ENCODE results near the gene MMD.

MMD gene

GRCh38 chr17:55418369-55419268 lies 3.0 kb downstream of the MMD start:
- peaks cover 6% of the 10 kb centered on the region; the same call in 1 of the 2 replicates for H3K79me2 ChIP-seq (ENCODE audit: insufficient read depth, low read length)
- peaks cover 3% of the 10 kb centered on the region; the same call in 1 of the 2 replicates for H3K36me3 ChIP-seq (ENCODE audit: low read length)
- H3K9me3 ChIP-seq (ENCODE audit: insufficient read depth, low read length): no peaks in the 10 kb centered on the region
- H3K27ac ChIP-seq (ENCODE audit: low read depth, low read length): no peak overlapping the region
- H3K4me3 ChIP-seq (ENCODE audit: insufficient read depth, low read length, poor library complexity, severe bottlenecking): no peak overlapping the region
- TF ChIP-seq EZH2phosphoT487 (conservative IDR thresholded peaks at IDR 0.05; ENCODE audit: low read length) (no peak), CTCF (IDR thresholded peaks at IDR 0.05; ENCODE audit: insufficient read depth, low read length, poor library complexity, severe bottlenecking) (no peak)
- H3K27me3 ChIP-seq (ENCODE audit: low read length): no peaks in the 10 kb centered on the region
- H3K9me2 ChIP-seq (replicated peaks; ENCODE audit: insufficient read depth, low read length): no peaks in the 10 kb centered on the region
- H3F3A ChIP-seq (ENCODE audit: insufficient read depth): peaks cover 9% of the 10 kb centered on the region
- no peaks in the 10 kb centered on the region; the same call in 1 of the 2 replicates for H4K20me1 ChIP-seq (ENCODE audit: low read depth, low read length)
- no peak overlapping the region for H2AFZ ChIP-seq (ENCODE audit: low read depth, low read length, severe bottlenecking)
- H3K4me2 ChIP-seq (ENCODE audit: low read depth, low read length, poor library complexity, severe bottlenecking): no peak overlapping the region
- H3K9ac ChIP-seq (ENCODE audit: low read length): no peak overlapping the region

DNA sequence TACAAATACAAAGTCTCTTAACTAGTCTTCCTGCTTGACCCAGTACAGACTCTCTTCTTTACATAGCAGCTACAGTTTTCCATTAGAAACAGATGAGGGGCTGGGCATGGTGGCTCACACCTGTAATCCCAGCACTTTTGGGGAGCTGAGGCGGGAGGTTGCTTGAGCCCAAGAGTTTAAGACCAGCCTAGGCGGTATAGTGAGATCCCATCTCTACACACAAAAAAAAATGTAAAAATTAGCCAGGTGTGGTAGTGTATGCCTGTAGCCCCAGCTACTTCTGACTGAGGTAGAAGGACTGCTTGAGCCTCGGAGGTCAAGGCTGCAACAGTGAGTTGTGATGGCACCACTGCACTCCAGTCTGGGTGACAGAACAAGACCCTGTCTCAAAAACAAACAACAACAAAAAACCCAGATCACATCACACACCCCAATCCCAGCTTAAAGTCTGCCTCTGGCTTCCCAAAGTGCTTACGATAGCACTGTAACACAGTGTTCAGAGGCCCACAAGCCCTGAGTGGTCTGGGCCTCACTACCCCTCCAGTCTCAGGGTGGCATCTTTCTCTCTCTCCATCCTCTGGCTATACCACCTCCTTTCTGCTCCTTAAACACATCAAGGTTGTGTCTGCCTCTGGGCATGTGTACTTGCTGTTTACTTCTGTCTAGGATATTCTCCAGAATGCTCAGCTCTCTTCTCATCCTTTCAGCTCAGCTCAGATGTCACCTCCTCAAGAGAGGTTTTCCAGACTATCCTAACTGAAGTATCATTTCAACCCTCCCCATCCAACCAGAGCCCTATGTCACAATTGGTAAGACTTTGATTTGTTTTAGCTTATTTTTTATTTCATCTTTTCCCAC lies 4.0 kb downstream of the MMD start:
- H3K36me3 ChIP-seq (ENCODE audit: low read length): peaks cover 9% of the 10 kb centered on the region; the same call in 1 of the 2 replicates
- H3K4me2 ChIP-seq (ENCODE audit: low read depth, low read length, poor library complexity, severe bottlenecking): no peak overlapping the region
- peaks cover 9% of the 10 kb centered on the region for H3F3A ChIP-seq (ENCODE audit: insufficient read depth)
- H3K9me3 ChIP-seq (ENCODE audit: insufficient read depth, low read length): no peaks in the 10 kb centered on the region
- no peaks in the 10 kb centered on the region; the same call in 1 of the 2 replicates for H4K20me1 ChIP-seq (ENCODE audit: low read depth, low read length)
- H3K9ac ChIP-seq (ENCODE audit: low read length): no peak overlapping the region
- no peak overlapping the region for H3K27ac ChIP-seq (ENCODE audit: low read depth, low read length)
- H3K9me2 ChIP-seq (replicated peaks; ENCODE audit: insufficient read depth, low read length): no peaks in the 10 kb centered on the region
- H3K79me2 ChIP-seq (ENCODE audit: insufficient read depth, low read length): peaks cover 6% of the 10 kb centered on the region; the same call in 1 of the 2 replicates
- TF ChIP-seq CTCF (IDR thresholded peaks at IDR 0.05; ENCODE audit: insufficient read depth, low read length, poor library complexity, severe bottlenecking) (no peak), EZH2phosphoT487 (conservative IDR thresholded peaks at IDR 0.05; ENCODE audit: low read length) (no peak)
- H3K27me3 ChIP-seq (ENCODE audit: low read length): no peaks in the 10 kb centered on the region
- H2AFZ ChIP-seq (ENCODE audit: low read depth, low read length, severe bottlenecking): no peak overlapping the region
- H3K4me3 ChIP-seq (ENCODE audit: insufficient read depth, low read length, poor library complexity, severe bottlenecking): no peak overlapping the region

GRCh38 chr17:55416470-55417052 lies 5.1 kb downstream of the MMD start:
- Histone ChIP-seq H3K79me2 (ENCODE audit: insufficient read depth, low read length) (peaks cover 6% of the 10 kb centered on the region; the same call in 1 of the 2 replicates), H3K27ac (ENCODE audit: low read depth, low read length) (no peak overlapping the region), H3K4me3 (ENCODE audit: insufficient read depth, low read length, poor library complexity, severe bottlenecking) (no peak overlapping the region), H3K9ac (ENCODE audit: low read length) (no peak overlapping the region), H3K27me3 (ENCODE audit: low read length) (no peaks in the 10 kb centered on the region), H3F3A (ENCODE audit: insufficient read depth) (peaks cover 9% of the 10 kb centered on the region), H3K9me2 (replicated peaks; ENCODE audit: insufficient read depth, low read length) (no peaks in the 10 kb centered on the region), H2AFZ (ENCODE audit: low read depth, low read length, severe bottlenecking) (no peak overlapping the region), H3K36me3 (ENCODE audit: low read length) (peaks cover 14% of the 10 kb centered on the region; the same call in 1 of the 2 replicates), H3K4me2 (ENCODE audit: low read depth, low read length, poor library complexity, severe bottlenecking) (no peak overlapping the region), H4K20me1 (ENCODE audit: low read depth, low read length) (no peaks in the 10 kb centered on the region; the same call in 1 of the 2 replicates), H3K9me3 (ENCODE audit: insufficient read depth, low read length) (no peaks in the 10 kb centered on the region)
- TF ChIP-seq CTCF (IDR thresholded peaks at IDR 0.05; ENCODE audit: insufficient read depth, low read length, poor library complexity, severe bottlenecking) (no peak), EZH2phosphoT487 (conservative IDR thresholded peaks at IDR 0.05; ENCODE audit: low read length) (no peak)

All from SU-DHL-6 (cell line).